Femur (tissue), 1 donor: ENCODE data around the gene GLA.

ENCODE experiments used
- DNase-seq: peaks from one replicate; pipeline ENCODE4 v3.0.0-alpha.2; 2017

GLA gene

GRCh38 chrX:101407748-101408531, at the start of gene GLA, which contains the start of gene HNRNPH2:
Gene GLA (minus strand): TSS chrX:101407925. CDS start chrX:101407903, 22 bp downstream.
Gene HNRNPH2 (plus strand): TSS chrX:101408222. CDS start chrX:101411989, 3,767 bp downstream.
- peak; percentile 95 for DNase-seq

- DNase-seq: no peak
Observed at GRCh38 chrX:101452056-101452455, 44.3 kb upstream of the GLA start.

- DNase-seq: no peak
Observed at GRCh38 chrX:101450961-101451360, 43.2 kb upstream of the GLA start.

DNA sequence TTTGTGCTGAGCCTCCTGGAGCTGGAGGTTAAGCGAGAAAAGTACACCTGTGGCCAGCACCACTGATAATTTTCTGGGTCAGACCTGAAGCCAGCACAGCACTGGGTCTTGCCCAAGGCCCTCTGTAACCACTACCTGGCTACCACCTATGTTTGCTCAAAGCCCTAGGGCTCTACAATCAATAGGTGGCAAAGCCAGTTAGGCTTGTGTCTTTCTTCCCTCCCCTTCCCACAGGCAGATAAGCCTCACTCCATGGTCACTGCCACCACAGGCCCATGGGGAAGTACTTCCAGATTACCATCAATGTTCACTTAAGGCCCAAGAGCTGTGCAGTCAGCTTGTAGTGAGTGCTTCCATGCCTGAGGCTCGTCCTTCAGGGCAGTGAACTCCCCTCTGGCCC, 42.4 kb upstream of the GLA start:
- DNase-seq: no peak

DNA sequence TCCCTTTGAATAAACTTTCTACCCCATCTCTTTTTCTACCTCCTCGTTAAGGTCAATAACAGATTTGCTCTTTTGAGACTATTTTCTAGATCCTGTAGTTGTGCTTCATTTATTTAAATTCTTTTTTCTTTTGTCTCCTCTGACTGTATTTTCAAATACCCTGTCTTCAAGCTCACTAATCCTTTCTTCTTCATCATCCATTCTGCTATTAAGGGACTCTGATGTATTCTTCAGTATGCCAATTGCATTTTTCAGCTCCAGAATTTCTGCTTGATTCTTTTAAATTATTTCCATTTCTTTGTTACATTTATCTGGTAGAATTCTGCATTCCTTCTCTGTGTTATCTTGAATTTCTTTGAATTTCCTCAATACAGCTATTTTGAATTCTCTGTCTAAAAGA, 41.6 kb upstream of the GLA start:
- no peak for DNase-seq

- no peak for DNase-seq
Observed at GRCh38 chrX:101442085-101442484, 34.4 kb upstream of the GLA start.

- DNase-seq: no peak
Observed at GRCh38 chrX:101430457-101431078, 22.8 kb upstream of the GLA start.

- no peak for DNase-seq
Observed at GRCh38 chrX:101429934-101430333, 22.2 kb upstream of the GLA start.

DNA sequence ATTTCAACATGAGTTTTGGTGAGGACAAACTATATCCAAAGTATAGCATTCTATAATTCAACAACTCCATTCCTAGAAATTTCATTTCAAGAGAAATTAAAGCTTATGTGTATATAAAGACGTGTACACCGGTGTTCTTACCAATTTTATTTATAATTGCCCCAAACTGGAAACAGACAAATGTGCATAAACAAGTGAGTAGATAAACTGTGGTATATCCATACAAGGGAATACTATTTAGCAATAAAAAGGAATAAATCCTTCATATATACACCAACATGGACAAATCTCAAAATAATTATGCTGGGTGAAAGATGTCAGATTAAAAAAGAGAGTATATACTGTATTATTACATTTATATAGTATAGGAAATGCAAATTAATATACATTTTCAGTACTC, 20.2 kb upstream of the GLA start:
- no peak for DNase-seq

GRCh38 chrX:101419489-101419888, 11.8 kb upstream of the GLA start:
- no peak for DNase-seq

GRCh38 chrX:101417981-101418841, 10.5 kb upstream of the GLA start:
- peak; percentile 83 for DNase-seq

- DNase-seq: no peak
Observed at GRCh38 chrX:101417190-101417589, 9.5 kb upstream of the GLA start.

- no peak for DNase-seq
Observed at GRCh38 chrX:101416691-101417090, 9.0 kb upstream of the GLA start.

GRCh38 chrX:101415180-101416145, 7.7 kb upstream of the GLA start:
- peak; percentile 27 for DNase-seq

DNA sequence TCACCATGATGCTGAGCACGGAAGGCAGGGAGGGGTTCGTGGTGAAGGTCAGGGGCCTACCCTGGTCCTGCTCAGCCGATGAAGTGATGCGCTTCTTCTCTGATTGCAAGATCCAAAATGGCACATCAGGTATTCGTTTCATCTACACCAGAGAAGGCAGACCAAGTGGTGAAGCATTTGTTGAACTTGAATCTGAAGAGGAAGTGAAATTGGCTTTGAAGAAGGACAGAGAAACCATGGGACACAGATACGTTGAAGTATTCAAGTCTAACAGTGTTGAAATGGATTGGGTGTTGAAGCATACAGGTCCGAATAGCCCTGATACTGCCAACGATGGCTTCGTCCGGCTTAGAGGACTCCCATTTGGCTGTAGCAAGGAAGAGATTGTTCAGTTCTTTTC, 4.3 kb upstream of the GLA start:
- DNase-seq: no peak

GRCh38 chrX:101410461-101410860, 2.7 kb upstream of the GLA start:
- DNase-seq: no peak

DNA sequence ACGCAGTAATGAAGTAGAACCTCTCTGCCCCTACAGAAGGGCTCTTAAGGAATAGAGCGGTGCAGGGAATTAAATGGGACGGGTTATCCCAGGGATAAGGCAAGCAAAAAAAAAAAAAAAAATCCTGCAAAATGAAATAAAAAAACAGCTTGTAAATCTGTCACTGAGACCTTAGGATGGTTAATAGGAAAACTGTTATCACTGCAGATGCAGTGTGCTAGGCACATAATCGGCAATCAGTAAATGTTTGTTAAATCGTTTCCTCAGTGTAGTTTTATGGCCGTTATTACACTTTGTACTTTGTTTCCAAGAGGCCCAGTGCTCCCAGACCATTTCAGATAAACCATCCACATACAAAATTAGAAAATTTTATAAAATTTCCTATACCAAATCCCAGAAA, 1.3 kb upstream of the GLA start:
- no peak for DNase-seq

DNA sequence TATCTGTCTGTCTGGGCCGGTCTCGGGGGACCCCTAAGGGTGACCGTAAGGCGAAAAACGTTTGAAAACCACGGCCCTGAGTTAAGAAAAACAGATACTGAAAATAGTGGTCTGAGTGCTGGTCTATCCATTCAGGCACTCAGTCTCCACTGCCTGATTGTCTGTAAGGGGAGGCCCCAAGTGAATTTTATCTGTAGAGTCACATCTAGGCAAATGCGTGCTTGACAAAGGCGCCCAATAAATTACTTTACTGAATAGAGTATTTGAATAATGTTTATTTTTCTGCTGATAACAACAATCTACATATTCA, 762 bp upstream of the GLA start:
- DNase-seq: no peak

GRCh38 chrX:101407167-101407747, 468 bp downstream of the GLA start:
- peak; percentile 26 for DNase-seq

DNA sequence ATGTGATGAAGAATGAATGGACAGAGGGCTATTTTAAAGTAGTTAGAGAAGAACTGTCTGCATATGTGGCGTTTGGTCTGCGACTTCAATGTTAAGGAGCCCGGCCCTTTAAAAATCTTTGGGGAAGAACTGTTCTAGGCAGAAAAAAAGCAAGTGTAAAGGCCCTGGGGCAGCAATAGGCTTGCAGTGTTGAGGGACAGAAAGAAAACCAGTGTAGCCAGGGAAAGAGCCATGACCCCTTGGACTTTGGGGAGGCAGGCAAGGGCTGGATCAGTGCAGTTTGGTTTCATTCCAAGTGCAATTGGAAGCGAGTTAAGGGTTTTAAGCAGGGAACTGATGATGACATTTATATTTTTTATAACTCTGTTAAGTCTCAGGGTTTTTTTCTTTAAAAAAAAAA, 7.9 kb downstream of the GLA start:
- no peak for DNase-seq

- DNase-seq: no peak
Observed at GRCh38 chrX:101398694-101399093, 9.0 kb downstream of the GLA start.

GRCh38 chrX:101397779-101398178, 9.9 kb downstream of the GLA start:
- DNase-seq: no peak
